Tongue (tissue), 2 donors: ENCODE data around the gene INPP5A. TPM values are rescaled to one million over a fixed set of nuclear protein-coding genes. Genes with fewer than 3 reads are reported as not detected.

Experiments
- DNase-seq: peaks from one replicate; pipeline ENCODE4 v3.0.0-alpha.2; 2015
- total RNA-seq: library from RNA; depleted of rRNA; stranded (reverse); fragments of >200 nt; gene quantifications from one replicate; pipeline ENCODE4 v1.2.3, GENCODE V29; 2014

The INPP5A gene
- total RNA-seq, 1 donor from 2014 or later, result 115 TPM

- no peak for DNase-seq
Observed at GRCh38 chr10:132705943-132706342, 168.4 kb downstream of the INPP5A start.

- DNase-seq, result no peak
Observed at GRCh38 chr10:132706701-132707100, 169.1 kb downstream of the INPP5A start.

- no peak for DNase-seq
Observed at GRCh38 chr10:132707121-132707775, 169.7 kb downstream of the INPP5A start.

- DNase-seq, result no peak
Observed at GRCh38 chr10:132707776-132708171, 170.2 kb downstream of the INPP5A start.

- no peak for DNase-seq
Observed at GRCh38 chr10:132708441-132708840, 170.9 kb downstream of the INPP5A start.

- no peak for DNase-seq
Observed at GRCh38 chr10:132708936-132709335, 171.3 kb downstream of the INPP5A start.

- no peak for DNase-seq
Observed at GRCh38 chr10:132709471-132709951, 171.9 kb downstream of the INPP5A start.

GRCh38 chr10:132710036-132710686 lies 172.6 kb downstream of the INPP5A start:
- DNase-seq, result no peak

GRCh38 chr10:132710746-132711612 lies 173.4 kb downstream of the INPP5A start:
- no peak for DNase-seq

GRCh38 chr10:132711613-132712121 lies 174.1 kb downstream of the INPP5A start:
- DNase-seq, result no peak

- no peak for DNase-seq
Observed at GRCh38 chr10:132712291-132712690, 174.7 kb downstream of the INPP5A start.

- DNase-seq, result no peak
Observed at GRCh38 chr10:132712743-132713142, 175.2 kb downstream of the INPP5A start.

GRCh38 chr10:132713421-132714095 lies 176.0 kb downstream of the INPP5A start:
- DNase-seq, result no peak

- no peak for DNase-seq
Observed at GRCh38 chr10:132714096-132714985, 176.8 kb downstream of the INPP5A start.

- no peak for DNase-seq
Observed at GRCh38 chr10:132714986-132715775, 177.6 kb downstream of the INPP5A start.

- no peak for DNase-seq
Observed at GRCh38 chr10:132715776-132716680, 178.4 kb downstream of the INPP5A start.

GRCh38 chr10:132716691-132717490 lies 179.3 kb downstream of the INPP5A start:
- DNase-seq, result no peak

GRCh38 chr10:132721725-132722124 lies 184.1 kb downstream of the INPP5A start:
- peak; percentile 56 for DNase-seq
